AG10803 (cell line): ENCODE measurements around the gene TRIOBP.

Experiments
- DNase-seq: peaks from one replicate; pipeline ENCODE4 v3.0.0; 2010; ENCODE audit warnings: low read depth
- H3K4me3 ChIP-seq: 2 replicates; pipeline ENCODE4 v1.5.1; 2011; ENCODE audit warnings: mild to moderate bottlenecking, low read length, control low read depth
- TF ChIP-seq, protein P1 (sequence below): conservative IDR thresholded peaks from 2 replicates; pipeline ENCODE4 v1.5.1; 2011; ENCODE audit warnings: mild to moderate bottlenecking, low read length, control low read depth, inconsistent platforms

Gene TRIOBP

DNA sequence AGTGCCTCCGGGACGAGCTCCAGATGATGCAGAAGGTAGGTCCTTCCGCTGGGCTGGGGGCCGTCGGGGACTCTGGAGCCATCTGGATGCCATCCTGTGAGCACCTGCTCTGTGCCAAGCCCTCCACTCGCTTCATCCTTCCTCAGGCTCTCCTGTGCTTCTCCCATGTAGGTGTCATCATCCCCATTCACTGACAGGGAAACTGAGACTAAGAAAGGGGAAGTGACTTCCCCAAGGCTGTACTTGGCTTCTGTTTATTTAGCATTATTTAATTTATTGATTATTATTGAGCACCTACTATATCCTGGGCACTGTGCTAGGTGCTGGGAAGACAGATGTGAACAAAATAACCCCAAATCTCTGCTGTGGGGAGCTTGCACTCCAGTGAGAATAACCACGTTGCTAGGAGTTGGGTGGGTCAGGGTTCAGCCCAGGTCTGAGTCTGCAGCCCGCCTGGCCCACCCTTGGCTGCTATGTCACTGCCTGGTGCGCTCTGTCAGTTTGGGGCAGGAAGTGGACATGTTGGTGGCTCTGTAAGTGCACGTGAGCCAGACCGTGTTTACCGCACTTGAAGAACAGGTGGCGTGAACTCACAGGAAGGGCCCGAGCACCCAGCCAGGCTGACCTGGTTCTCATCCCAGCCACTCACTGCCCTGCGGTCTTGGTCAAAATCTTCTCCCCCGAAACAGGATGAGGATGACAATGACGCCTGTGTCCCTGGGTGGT lies 75.0 kb downstream of the TRIOBP start:
- H3K4me3 ChIP-seq = no peak overlapping the region
- TF ChIP-seq, protein P1, sequence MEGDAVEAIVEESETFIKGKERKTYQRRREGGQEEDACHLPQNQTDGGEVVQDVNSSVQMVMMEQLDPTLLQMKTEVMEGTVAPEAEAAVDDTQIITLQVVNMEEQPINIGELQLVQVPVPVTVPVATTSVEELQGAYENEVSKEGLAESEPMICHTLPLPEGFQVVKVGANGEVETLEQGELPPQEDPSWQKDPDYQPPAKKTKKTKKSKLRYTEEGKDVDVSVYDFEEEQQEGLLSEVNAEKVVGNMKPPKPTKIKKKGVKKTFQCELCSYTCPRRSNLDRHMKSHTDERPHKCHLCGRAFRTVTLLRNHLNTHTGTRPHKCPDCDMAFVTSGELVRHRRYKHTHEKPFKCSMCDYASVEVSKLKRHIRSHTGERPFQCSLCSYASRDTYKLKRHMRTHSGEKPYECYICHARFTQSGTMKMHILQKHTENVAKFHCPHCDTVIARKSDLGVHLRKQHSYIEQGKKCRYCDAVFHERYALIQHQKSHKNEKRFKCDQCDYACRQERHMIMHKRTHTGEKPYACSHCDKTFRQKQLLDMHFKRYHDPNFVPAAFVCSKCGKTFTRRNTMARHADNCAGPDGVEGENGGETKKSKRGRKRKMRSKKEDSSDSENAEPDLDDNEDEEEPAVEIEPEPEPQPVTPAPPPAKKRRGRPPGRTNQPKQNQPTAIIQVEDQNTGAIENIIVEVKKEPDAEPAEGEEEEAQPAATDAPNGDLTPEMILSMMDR = no peak
- no peak for DNase-seq

DNA sequence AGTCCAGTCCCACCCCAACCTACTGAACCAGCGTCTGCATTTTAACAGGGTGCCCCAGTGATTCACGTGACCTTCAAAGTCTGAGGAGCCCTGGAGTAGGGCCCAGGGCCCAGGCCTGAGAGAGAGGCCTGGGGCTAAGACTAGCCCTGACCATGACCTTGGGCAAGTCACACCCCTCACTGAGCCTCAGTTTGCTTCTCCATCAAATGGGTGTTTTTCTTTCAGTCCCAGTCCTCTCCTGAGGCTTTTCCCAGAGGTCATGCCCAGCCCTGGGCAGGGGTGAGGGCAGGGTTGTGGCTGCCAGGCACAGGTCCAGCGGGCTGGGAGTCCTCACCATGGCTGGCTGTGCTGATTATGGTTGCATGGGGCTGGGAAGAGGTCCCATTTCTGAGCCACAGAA lies 77.9 kb downstream of the TRIOBP start:
- DNase-seq = no peak
- TF ChIP-seq, protein P1 = no peak
- H3K4me3 ChIP-seq = no peak overlapping the region

DNA sequence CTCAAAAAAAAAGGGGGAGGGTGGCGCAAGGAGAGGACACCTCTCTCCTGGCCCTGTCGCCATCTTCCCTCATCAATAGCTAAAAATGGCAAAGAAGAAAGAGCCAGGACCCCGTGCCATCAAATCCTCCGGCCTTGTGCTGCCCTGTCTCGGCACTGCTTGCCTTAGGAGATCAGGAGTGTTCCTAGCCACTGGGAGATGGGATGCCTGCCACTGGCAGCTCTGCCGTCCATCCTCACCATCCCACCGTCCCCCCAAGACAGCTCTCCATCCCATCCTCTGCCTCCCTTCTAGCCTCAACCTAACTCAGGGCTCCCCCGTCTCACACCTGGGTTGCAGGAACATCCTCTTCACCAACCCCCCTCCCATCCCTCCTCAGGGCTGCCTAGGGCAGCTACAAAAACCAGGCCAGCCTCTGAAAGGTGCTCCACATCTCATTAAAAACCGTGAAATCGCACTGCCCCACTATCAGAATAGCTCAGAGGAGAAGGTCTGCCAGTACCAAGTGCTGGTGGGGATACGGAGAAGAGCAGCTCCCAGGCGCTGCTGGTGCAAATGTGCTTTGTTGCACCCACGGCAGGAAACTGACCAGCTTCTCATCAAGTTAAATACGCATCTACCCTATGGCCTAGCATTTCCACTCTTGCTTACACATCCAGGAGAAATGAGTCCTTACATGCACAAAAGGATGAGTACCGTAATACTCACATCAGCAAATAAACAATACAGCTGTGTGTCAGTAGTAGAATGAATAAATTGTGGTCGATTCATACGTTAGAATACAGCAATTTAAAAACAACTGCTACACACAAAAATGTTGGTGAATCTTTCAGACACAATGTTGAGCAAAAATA lies 79.2 kb downstream of the TRIOBP start:
- DNase-seq = peak; percentile 74
- no peak overlapping the region for H3K4me3 ChIP-seq

DNA sequence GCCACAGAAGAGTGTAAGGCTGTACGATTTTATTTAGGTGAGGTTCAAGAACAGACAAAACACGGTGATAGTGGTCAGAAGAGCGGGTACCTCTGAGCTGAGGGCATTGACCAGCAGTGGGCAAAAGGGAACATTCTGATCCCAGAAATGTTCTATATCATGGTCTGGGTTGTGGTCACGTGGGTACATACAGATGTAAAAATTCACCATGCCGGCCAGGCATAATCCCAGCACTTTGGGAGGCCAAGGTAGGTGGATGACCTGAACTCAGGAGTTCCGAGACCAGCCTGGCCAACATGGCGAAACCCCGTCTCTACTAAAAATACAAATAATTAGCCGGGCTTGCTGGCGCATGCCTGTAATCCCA lies 79.8 kb downstream of the TRIOBP start:
- H3K4me3 ChIP-seq = no peak overlapping the region
- DNase-seq = no peak
- TF ChIP-seq, protein P1 = no peak

More for the DNA sequence above, 79.2 kb downstream of the TRIOBP start:
- TF ChIP-seq, protein P1 = no peak

DNA sequence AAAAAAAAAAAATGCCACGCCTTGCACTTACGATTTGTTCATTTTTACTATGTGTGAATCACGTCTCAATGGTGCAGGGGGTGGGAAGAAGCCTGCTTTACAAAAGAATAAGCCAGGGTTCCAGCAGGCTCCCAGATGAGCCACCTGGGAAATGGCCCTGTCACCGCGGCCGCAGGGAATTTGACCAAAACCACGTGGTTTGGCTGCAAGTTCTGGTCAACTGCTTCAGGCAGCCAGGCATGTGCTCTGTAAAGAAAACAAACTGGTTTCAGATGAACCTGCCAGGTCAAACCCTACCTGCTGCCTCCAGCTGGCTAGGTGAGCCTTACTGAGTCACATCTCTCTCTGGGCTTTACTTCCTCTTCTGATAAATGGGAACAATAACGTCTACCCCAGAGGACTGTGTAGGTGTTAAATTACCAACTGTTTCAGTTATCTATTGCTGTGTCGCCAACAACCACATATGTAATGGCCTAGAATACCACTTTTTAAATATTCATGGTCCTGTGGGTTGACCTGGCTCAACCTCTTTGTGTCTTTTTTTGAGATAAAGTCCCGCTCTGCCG lies 80.4 kb downstream of the TRIOBP start:
- H3K4me3 ChIP-seq = no peak overlapping the region
- DNase-seq = peak; percentile 89

DNA sequence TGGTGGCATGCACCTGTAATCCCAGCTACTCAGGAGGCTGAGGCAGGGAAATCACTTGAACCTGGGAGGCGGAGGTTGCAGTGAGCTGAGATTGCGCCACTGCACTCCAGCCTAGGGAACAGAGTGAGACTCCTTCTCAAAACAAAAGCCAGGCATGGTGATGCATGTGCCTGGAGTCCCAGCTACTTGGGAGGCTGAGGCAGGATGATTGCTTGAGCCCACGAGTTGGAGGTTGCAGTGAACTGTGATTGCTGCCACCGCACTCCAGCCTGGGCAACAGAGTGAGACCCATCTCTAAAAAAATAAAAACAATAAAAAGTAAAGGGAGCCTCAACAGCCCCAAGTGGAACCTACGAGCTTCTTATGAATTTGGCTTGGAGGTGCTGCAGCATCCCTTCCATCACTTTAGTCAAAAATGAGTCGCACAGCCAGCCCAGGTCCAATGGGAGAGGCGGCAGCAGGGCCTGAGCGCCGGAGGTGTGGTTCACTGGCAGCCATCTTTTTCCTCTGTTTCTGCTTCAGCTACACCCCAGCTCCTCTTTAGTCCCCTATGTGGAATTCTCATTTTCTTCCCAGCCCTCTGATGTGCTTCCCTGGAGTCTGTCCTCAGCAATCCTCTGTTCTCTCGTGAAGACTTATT lies 81.6 kb downstream of the TRIOBP start:
- H3K4me3 ChIP-seq = no peak overlapping the region
- TF ChIP-seq, protein P1 = no peak
- no peak for DNase-seq

More for the DNA sequence above, 80.4 kb downstream of the TRIOBP start:
- TF ChIP-seq, protein P1 = no peak
